Small intestine (tissue), 16 donors: ENCODE data around the gene NPDC1. TPM values are rescaled to one million over a fixed set of nuclear protein-coding genes. Genes with fewer than 3 reads are reported as not detected.

Experiments
- DNase-seq, 2 donors: peaks; one replicate each; pipeline versions ENCODE4 v3.0.0 to v3.0.0-alpha.2; 2013
- FAIRE-seq: peaks from 2 replicates; lab custom pipeline; 2012; peaks lifted over from hg19 to GRCh38; lab: Jason Lieb, UNC
- H3K27ac ChIP-seq, 3 donors: one replicate each; pipeline ENCODE4 v1.5.1; 2013; ENCODE audit warnings: low read length in 2 of 3, mild to moderate bottlenecking in 2 of 3, control low read depth in 1 of 3, inconsistent platforms in 1 of 3, low read depth in 1 of 3, moderate library complexity in 1 of 3
- H3K27me3 ChIP-seq, 3 donors: one replicate each; pipeline ENCODE4 v1.6.1; 2013; ENCODE audit warnings: low read length in 3 of 3, inconsistent platforms in 1 of 3; ENCODE audit not compliant: control insufficient read depth in 3 of 3, insufficient read depth in 3 of 3
- H3K36me3 ChIP-seq, 3 donors: one replicate each; pipeline ENCODE4 v1.6.1; 2013; ENCODE audit warnings: low read length in 3 of 3, inconsistent platforms in 1 of 3, low read depth in 1 of 3, mild to moderate bottlenecking in 1 of 3, moderate library complexity in 1 of 3; ENCODE audit not compliant: control insufficient read depth in 3 of 3, insufficient read depth in 2 of 3
- H3K4me1 ChIP-seq, 3 donors: one replicate each; pipeline ENCODE4 v1.6.1; 2013; ENCODE audit warnings: low read length in 2 of 3, inconsistent platforms in 1 of 3, low read depth in 1 of 3, mild to moderate bottlenecking in 1 of 3, moderate library complexity in 1 of 3; ENCODE audit not compliant: control insufficient read depth in 3 of 3, insufficient read depth in 2 of 3
- H3K4me3 ChIP-seq, 3 donors: one replicate each; pipeline ENCODE4 v1.5.1; 2013; ENCODE audit warnings: low read length in 3 of 3, control low read depth in 1 of 3, inconsistent platforms in 1 of 3, low read depth in 1 of 3, mild to moderate bottlenecking in 1 of 3, moderate library complexity in 1 of 3
- H3K9me3 ChIP-seq, 2 donors: one replicate each; pipeline ENCODE4 v1.6.1; 2013; ENCODE audit warnings: low read depth in 1 of 2, low read length in 1 of 2; ENCODE audit not compliant: control insufficient read depth in 2 of 2, insufficient read depth in 1 of 2
- WGBS, 3 donors: extraction: QIAGEN DNeasy Blood & Tissue Kit; methylation state at CpG; one replicate each; pipeline ENCODE4 v1.1.7; 2013; 5-methylcytosine and 5-hydroxymethylcytosine counted together
- long read RNA-seq, 10 donors: transcript quantifications; one replicate each; lab custom pipeline, GENCODE V29; 2026
- polyA plus RNA-seq, 4 donors: library from polyadenylated mRNA; stranded (reverse) in 3 of 4; unstranded in 1 of 4; fragments of 200-250 nt in 3 of 4; fragments of 120-200 nt in 1 of 4; gene quantifications; one replicate each; pipeline versions ENCODE4 v1.2.1 to v1.2.3, GENCODE V29; 2013
- donor health status: healthy with polysubstance abuse.
- donor health status: control.
- donor health status: control.
- donor health status: Bipolar disorder and iron deficiency.
- donor health status: healthy.

Gene NPDC1
- 10 to 100 TPM; 18.3 to 84.6 (median 33.7) TPM for polyA plus RNA-seq
- long read RNA-seq, donor 1, transcript NPDC1-201 (8 exons, 2,187 nt) = minor isoform, 6 of 21 reads
- long read RNA-seq, donor 1, transcript NPDC1-202 (9 exons, 1,494 nt) = major isoform, 13 of 21 reads
- long read RNA-seq, donor 1, partial matches to known transcripts = 0 of 21 reads
- long read RNA-seq, donor 1, other reads (novel, unspliced or antisense) = 0 of 21 reads
- long read RNA-seq, donor 2, partial matches to known transcripts = 0 of 3 reads
- long read RNA-seq, donor 2, other reads (novel, unspliced or antisense) = 0 of 3 reads
- long read RNA-seq, donor 3, transcript NPDC1-202 (9 exons, 1,494 nt) = major isoform, 7 of 11 reads
- long read RNA-seq, donor 3, partial matches to known transcripts = 0 of 11 reads
- long read RNA-seq, donor 3, other reads (novel, unspliced or antisense) = 0 of 11 reads
- long read RNA-seq, donor 4, partial matches to known transcripts = 0 of 1 reads
- long read RNA-seq, donor 4, other reads (novel, unspliced or antisense) = 0 of 1 reads
- long read RNA-seq, donor 5, partial matches to known transcripts = 0 of 3 reads
- long read RNA-seq, donor 5, other reads (novel, unspliced or antisense) = 0 of 3 reads
- long read RNA-seq, donor 6, transcript NPDC1-202 (9 exons, 1,494 nt) = major isoform, 8 of 10 reads
- long read RNA-seq, donor 6, partial matches to known transcripts = 0 of 10 reads
- long read RNA-seq, donor 6, other reads (novel, unspliced or antisense) = 0 of 10 reads
- long read RNA-seq, donor 7 = 0 reads
- long read RNA-seq, donor 8, partial matches to known transcripts = 0 of 4 reads
- long read RNA-seq, donor 8, other reads (novel, unspliced or antisense) = 0 of 4 reads
- long read RNA-seq, donor 9, partial matches to known transcripts = 0 of 1 reads
- long read RNA-seq, donor 9, other reads (novel, unspliced or antisense) = 0 of 1 reads
- long read RNA-seq, donor 10, transcript NPDC1-201 (8 exons, 2,187 nt) = minor isoform, 6 of 30 reads
- long read RNA-seq, donor 10, transcript NPDC1-202 (9 exons, 1,494 nt) = major isoform, 21 of 30 reads
- long read RNA-seq, donor 10, partial matches to known transcripts = 0 of 30 reads
- long read RNA-seq, donor 10, other reads (novel, unspliced or antisense) = 0 of 30 reads

- H3K9me3 ChIP-seq = no peaks in the 10 kb centered on the region
- peaks cover 0 to 3% (median 0%) of the 10 kb centered on the region in 3 donors for H3K36me3 ChIP-seq
- peak; percentile 68 to 87 for DNase-seq
- peaks cover 0 to 73% (median 12%) of the 10 kb centered on the region in 3 donors for H3K27me3 ChIP-seq
- peak within 1 kb of the TSS in 2 of 3 donors; percentile 52 to 68 for H3K27ac ChIP-seq
- H3K4me3 ChIP-seq = peak within 1 kb of the TSS; percentile 43 to 55 (median 46)
- WGBS, 3 donors = 0 to 1% (median 0%) methylated on average over 27 to 57 of the region's 57 CpGs
- no peak for FAIRE-seq
- peaks cover 0 to 24% (median 2%) of the 10 kb centered on the region in 3 donors for H3K4me1 ChIP-seq
These were observed at the start of gene NPDC1 for GRCh38 chr9:137046088-137046787. Gene NPDC1, minus strand, starts transcription at chr9:137046177. Its CDS starts 188 bp downstream, at chr9:137045989.

GRCh38 chr9:137089232-137089947 is 43.4 kb upstream of the NPDC1 start:
- Histone ChIP-seq H3K4me1 (peaks cover 0 to 18% (median 4%) of the 10 kb centered on the region in 3 donors), H3K4me3 (no peak overlapping the region), H3K9me3 (no peaks in the 10 kb centered on the region), H3K27me3 (no peaks in the 10 kb centered on the region), H3K27ac (no peak overlapping the region), H3K36me3 (peaks cover 0 to 37% (median 3%) of the 10 kb centered on the region in 3 donors)
- WGBS, 3 donors = 74 to 80% (median 75%) methylated on average over 11 of the region's 11 CpGs
- no peak for FAIRE-seq
- no peak for DNase-seq

- Histone ChIP-seq H3K4me3 (no peak overlapping the region), H3K27ac (no peak overlapping the region), H3K9me3 (no peaks in the 10 kb centered on the region), H3K27me3 (no peaks in the 10 kb centered on the region), H3K4me1 (peaks cover 0 to 18% (median 10%) of the 10 kb centered on the region in 3 donors), H3K36me3 (peaks cover 0 to 39% (median 3%) of the 10 kb centered on the region in 3 donors)
- FAIRE-seq (no peak), DNase-seq (no peak)
- 58 to 81% (median 68%) methylated on average over 5 of the region's 5 CpGs for WGBS, 3 donors
These were observed 42.1 kb upstream of the NPDC1 start for GRCh38 chr9:137088121-137088520.

GRCh38 chr9:137087409-137087925 is 41.5 kb upstream of the NPDC1 start:
- Histone ChIP-seq H3K27me3 (no peaks in the 10 kb centered on the region), H3K36me3 (peaks cover 0 to 39% (median 3%) of the 10 kb centered on the region in 3 donors), H3K4me3 (peak overlapping the region; percentile 44 to 80 (median 61)), H3K9me3 (no peaks in the 10 kb centered on the region), H3K27ac (peak overlapping the region; percentile 69 to 94 (median 85)), H3K4me1 (peaks cover 0 to 18% (median 10%) of the 10 kb centered on the region in 3 donors)
- FAIRE-seq (no peak), DNase-seq (peak in 1 of 2 donors; percentile 17)
- 10 to 11% (median 10%) methylated on average over 22 of the region's 22 CpGs for WGBS, 3 donors

- peaks cover 0 to 18% (median 10%) of the 10 kb centered on the region in 3 donors for H3K4me1 ChIP-seq
- H3K27me3 ChIP-seq = no peaks in the 10 kb centered on the region
- FAIRE-seq (no peak), DNase-seq (peak; percentile 99 to 100)
- H3K27ac ChIP-seq = peak within 1 kb of the TSS; percentile 69 to 99 (median 94)
- no peaks in the 10 kb centered on the region for H3K9me3 ChIP-seq
- peak within 1 kb of the TSS; percentile 52 to 82 (median 61) for H3K4me3 ChIP-seq
- 0% methylated on average over 92 to 101 of the region's 101 CpGs for WGBS, 3 donors
- H3K36me3 ChIP-seq = peaks cover 0 to 43% (median 3%) of the 10 kb centered on the region in 3 donors
These were observed 40.8 kb upstream of the NPDC1 start, which contains the start of gene MAN1B1 for GRCh38 chr9:137086531-137087408. Gene MAN1B1, plus strand, starts transcription at chr9:137086985. Its CDS starts 15 bp downstream, at chr9:137087000.

- FAIRE-seq = no peak
These were observed 40.0 kb upstream of the NPDC1 start for GRCh38 chr9:137085920-137086530.

More at GRCh38 chr9:137085920-137086530, 40.0 kb upstream of the NPDC1 start:
- H3K36me3 ChIP-seq = peaks cover 0 to 45% (median under 1%) of the 10 kb centered on the region in 3 donors
- WGBS, 3 donors = 1% methylated on average over 44 to 58 of the region's 58 CpGs
- no peaks in the 10 kb centered on the region for H3K27me3 ChIP-seq
- H3K4me1 ChIP-seq = peaks cover 0 to 18% (median 10%) of the 10 kb centered on the region in 3 donors
- peak overlapping the region; percentile 52 to 82 (median 61) for H3K4me3 ChIP-seq
- DNase-seq = peak; percentile 40 to 72
- H3K9me3 ChIP-seq = no peaks in the 10 kb centered on the region
- peak overlapping the region; percentile 69 to 99 (median 94) for H3K27ac ChIP-seq
